Epithelial cell of proximal tubule (primary cell): ENCODE measurements around the gene COL23A1. TPM values are rescaled to one million over a fixed set of nuclear protein-coding genes. Genes with fewer than 3 reads are reported as not detected.
"Not testable (repeated sequence)": the region's sequence is repeated elsewhere in the genome, so short reads cannot be mapped to it uniquely, and the experiment has no call there.

Experiments used
- DNase-seq: peaks from one replicate; pipeline ENCODE4 v3.0.0-alpha.2; 2011; ENCODE audit warnings: low read depth
- H3K4me3 ChIP-seq: 2 replicates; pipeline ENCODE4 v1.5.1; 2011; ENCODE audit warnings: low read depth, mild to moderate bottlenecking, low read length
- CTCF ChIP-seq: conservative IDR thresholded peaks from 2 replicates; pipeline ENCODE4 v1.5.1; 2012; ENCODE audit warnings: low read depth, mild to moderate bottlenecking, low read length
- total RNA-seq: library from RNA; depleted of rRNA; stranded (reverse); fragments of >200 nt; gene quantifications from 2 replicates; pipeline ENCODE4 v1.2.3, GENCODE V29; 2015

Gene COL23A1
- total RNA-seq, 1 donor from 2014 or later = not detected

- no peak for DNase-seq
- TF ChIP-seq CTCF = no peak
- H3K4me3 ChIP-seq = no peak overlapping the region
Measured at GRCh38 chr5:178234121-178234749, 356.0 kb downstream of the COL23A1 start.

- no peak for TF ChIP-seq CTCF
- no peak for DNase-seq
- peak overlapping the region; percentile 85 for H3K4me3 ChIP-seq
Measured at GRCh38 chr5:178232920-178233429, 357.2 kb downstream of the COL23A1 start.

- peak within 1 kb of the TSS; percentile 85 for H3K4me3 ChIP-seq
- TF ChIP-seq CTCF = peak; percentile 29
- DNase-seq = no peak
Measured at GRCh38 chr5:178232124-178232919, 357.9 kb downstream of the COL23A1 start, which contains the start of gene PHYKPL. Gene PHYKPL, minus strand, starts transcription at chr5:178232802. Its CDS starts 252 bp downstream, at chr5:178232550.

GRCh38 chr5:178231539-178232123 lies 358.6 kb downstream of the COL23A1 start:
- no peak for DNase-seq
- no peak for TF ChIP-seq CTCF
- H3K4me3 ChIP-seq = peak overlapping the region; percentile 85

- H3K4me3 ChIP-seq = peak overlapping the region; percentile 85
- no peak for TF ChIP-seq CTCF
- no peak for DNase-seq
Measured at GRCh38 chr5:178230879-178231538, 359.2 kb downstream of the COL23A1 start.

- no peak for DNase-seq
- no peak for TF ChIP-seq CTCF
Measured at GRCh38 chr5:178229861-178230260, 360.3 kb downstream of the COL23A1 start.

GRCh38 chr5:178229111-178229510 lies 361.1 kb downstream of the COL23A1 start:
- H3K4me3 ChIP-seq, DNase-seq: not testable (repeated sequence)

More at GRCh38 chr5:178229861-178230260, 360.3 kb downstream of the COL23A1 start:
- no peak overlapping the region for H3K4me3 ChIP-seq
